ENCODE results near the gene LCN9.

The LCN9 gene

GRCh38 chr9:135661816-135662560 is 1.1 kb upstream of the LCN9 start:
- DNase-seq (ENCODE audit: low read depth in 1 of 2, low spot score in 1 of 2), result no peak
- no peak for TF ChIP-seq SPI1 (IDR thresholded peaks at IDR 0.05; ENCODE audit: borderline replicate concordance, low read depth)
- no peak for TF ChIP-seq POLR2AphosphoS5 (IDR thresholded peaks at IDR 0.05; ENCODE audit: low read depth)
- TF ChIP-seq REST (IDR thresholded peaks at IDR 0.05; ENCODE audit: insufficient replicate concordance, low read depth), result no peak
- no peak for TF ChIP-seq GABPA (IDR thresholded peaks at IDR 0.05; ENCODE audit: low read depth)
- Histone ChIP-seq H3K27me3 (ENCODE audit: insufficient read depth, poor library complexity, severe bottlenecking) (peaks cover 2% of the 10 kb centered on the region), H3K27ac (replicated peaks) (no peak overlapping the region), H3K4me3 (replicated peaks; ENCODE audit: insufficient read depth, low read length) (no peak overlapping the region)

- peaks cover 2% of the 10 kb centered on the region for H3K27me3 ChIP-seq (ENCODE audit: insufficient read depth, poor library complexity, severe bottlenecking)
- no peak for TF ChIP-seq POLR2AphosphoS5 (IDR thresholded peaks at IDR 0.05; ENCODE audit: low read depth)
- no peak for TF ChIP-seq CTCF (IDR thresholded peaks at IDR 0.05; ENCODE audit: insufficient read depth, low read length)
- no peak for TF ChIP-seq REST (IDR thresholded peaks at IDR 0.05; ENCODE audit: insufficient replicate concordance, low read depth)
- no peak for TF ChIP-seq SPI1 (IDR thresholded peaks at IDR 0.05; ENCODE audit: borderline replicate concordance, low read depth)
- TF ChIP-seq GABPA (IDR thresholded peaks at IDR 0.05; ENCODE audit: low read depth), result no peak
Observed at GRCh38 chr9:135663451-135663770, 302 bp downstream of the LCN9 start.

DNA sequence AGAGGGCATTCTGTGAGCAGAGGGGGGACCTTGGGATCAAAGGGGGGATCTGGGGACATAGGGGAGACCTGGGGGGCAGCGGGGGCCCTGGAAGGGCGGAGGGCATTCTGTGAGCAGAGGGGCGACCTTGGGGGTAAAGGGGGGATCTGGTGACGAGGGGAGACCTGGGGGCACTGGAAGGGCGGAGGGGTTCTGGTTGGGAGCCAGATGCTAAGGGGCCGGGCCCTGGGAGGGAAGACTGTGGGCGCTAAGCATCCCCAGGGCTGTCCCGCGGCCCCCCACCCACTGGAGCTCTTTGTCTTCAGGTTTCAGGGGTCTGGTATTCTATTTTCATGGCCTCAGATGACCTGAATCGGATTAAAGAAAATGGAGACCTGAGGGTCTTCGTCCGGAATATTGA is 748 bp downstream of the LCN9 start:
- H3K27me3 ChIP-seq (ENCODE audit: insufficient read depth, poor library complexity, severe bottlenecking), result peaks cover 2% of the 10 kb centered on the region
- no peak for DNase-seq (ENCODE audit: low read depth in 1 of 2, low spot score in 1 of 2)
- TF ChIP-seq POLR2AphosphoS5 (IDR thresholded peaks at IDR 0.05; ENCODE audit: low read depth), result no peak
- no peak for TF ChIP-seq CTCF (IDR thresholded peaks at IDR 0.05; ENCODE audit: insufficient read depth, low read length)
- no peak for TF ChIP-seq REST (IDR thresholded peaks at IDR 0.05; ENCODE audit: insufficient replicate concordance, low read depth)
- TF ChIP-seq GABPA (IDR thresholded peaks at IDR 0.05; ENCODE audit: low read depth), result no peak
- no peak for TF ChIP-seq SPI1 (IDR thresholded peaks at IDR 0.05; ENCODE audit: borderline replicate concordance, low read depth)
- no peak overlapping the region for H3K4me3 ChIP-seq (replicated peaks; ENCODE audit: insufficient read depth, low read length)
- H3K27ac ChIP-seq (replicated peaks), result no peak overlapping the region

More at GRCh38 chr9:135663451-135663770, 302 bp downstream of the LCN9 start:
- Histone ChIP-seq H3K4me3 (replicated peaks; ENCODE audit: insufficient read depth, low read length) (no peak overlapping the region), H3K27ac (replicated peaks) (no peak overlapping the region)
- no peak for DNase-seq (ENCODE audit: low read depth in 1 of 2, low spot score in 1 of 2)

Measured in HL-60 (cell line).